Astrocyte (in vitro differentiated cells and primary cell): Measurements from ENCODE around the gene ERC1.

Source experiments
- EZH2 ChIP-seq: IDR thresholded peaks from 2 replicates; pipeline ENCODE4 v1.6.1; 2012; ENCODE audit warnings: mild to moderate bottlenecking, low read length, inconsistent platforms; ENCODE audit not compliant: insufficient read depth
- TF ChIP-seq, protein P1 (sequence below): IDR thresholded peaks from 2 replicates; pipeline ENCODE4 v1.5.1; 2011; ENCODE audit warnings: low read depth, mild to moderate bottlenecking, inconsistent platforms, low read length, moderate library complexity; ENCODE audit not compliant: insufficient read depth

GRCh38 chr12:1494856-1495255 lies 503.8 kb downstream of the ERC1 start:
- TF ChIP-seq, protein P1, sequence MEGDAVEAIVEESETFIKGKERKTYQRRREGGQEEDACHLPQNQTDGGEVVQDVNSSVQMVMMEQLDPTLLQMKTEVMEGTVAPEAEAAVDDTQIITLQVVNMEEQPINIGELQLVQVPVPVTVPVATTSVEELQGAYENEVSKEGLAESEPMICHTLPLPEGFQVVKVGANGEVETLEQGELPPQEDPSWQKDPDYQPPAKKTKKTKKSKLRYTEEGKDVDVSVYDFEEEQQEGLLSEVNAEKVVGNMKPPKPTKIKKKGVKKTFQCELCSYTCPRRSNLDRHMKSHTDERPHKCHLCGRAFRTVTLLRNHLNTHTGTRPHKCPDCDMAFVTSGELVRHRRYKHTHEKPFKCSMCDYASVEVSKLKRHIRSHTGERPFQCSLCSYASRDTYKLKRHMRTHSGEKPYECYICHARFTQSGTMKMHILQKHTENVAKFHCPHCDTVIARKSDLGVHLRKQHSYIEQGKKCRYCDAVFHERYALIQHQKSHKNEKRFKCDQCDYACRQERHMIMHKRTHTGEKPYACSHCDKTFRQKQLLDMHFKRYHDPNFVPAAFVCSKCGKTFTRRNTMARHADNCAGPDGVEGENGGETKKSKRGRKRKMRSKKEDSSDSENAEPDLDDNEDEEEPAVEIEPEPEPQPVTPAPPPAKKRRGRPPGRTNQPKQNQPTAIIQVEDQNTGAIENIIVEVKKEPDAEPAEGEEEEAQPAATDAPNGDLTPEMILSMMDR: no peak
- TF ChIP-seq EZH2: no peak
